GM23338 (cell line): Measurements from ENCODE around the gene RELN. TPM values are rescaled to one million over a fixed set of nuclear protein-coding genes. Genes with fewer than 3 reads are reported as not detected.

ENCODE experiments used
- ATAC-seq: fragments of 200-7000 bp; cut with Tn5 transposase; 3 replicates; pipeline ENCODE4 v1.9.1; 2020
- DNase-seq: peaks from one replicate; pipeline ENCODE4 v3.0.0-alpha.2; 2015; ENCODE audit warnings: low spot score
- H2AFZ ChIP-seq: fragments of 200-600 bp; sonication (generic); 2 replicates; pipeline ENCODE4 v1.8.0; 2016; ENCODE audit warnings: antibody characterized with exemption, mild to moderate bottlenecking, moderate library complexity
- H3F3A ChIP-seq: fragments of 200-600 bp; sonication (generic); replicated peaks from 2 replicates; pipeline ENCODE4 v1.8.0; 2017; ENCODE audit warnings: antibody characterized with exemption, mixed run types, low read depth
- H3K27ac ChIP-seq: fragments of 200-600 bp; sonication (generic); 2 replicates; pipeline ENCODE4 v1.6.1; 2016; ENCODE audit warnings: low read depth
- H3K27me3 ChIP-seq: fragments of 200-600 bp; sonication (generic); 2 replicates; pipeline ENCODE4 v1.8.0; 2016; ENCODE audit warnings: mild to moderate bottlenecking, mixed run types, moderate library complexity; ENCODE audit not compliant: insufficient read depth
- H3K36me3 ChIP-seq: fragments of 200-600 bp; sonication (generic); 2 replicates; pipeline ENCODE4 v1.8.0; 2016; ENCODE audit warnings: mild to moderate bottlenecking; ENCODE audit not compliant: insufficient read depth
- H3K4me1 ChIP-seq: fragments of 200-600 bp; sonication (generic); 2 replicates; pipeline ENCODE4 v1.8.0; 2016; ENCODE audit warnings: mild to moderate bottlenecking, moderate library complexity; ENCODE audit not compliant: insufficient read depth
- H3K4me2 ChIP-seq: fragments of 200-600 bp; sonication (generic); 2 replicates; pipeline ENCODE4 v1.7.1; 2017; ENCODE audit warnings: mixed run types
- H3K4me3 ChIP-seq: fragments of 200-600 bp; sonication (generic); 2 replicates; pipeline ENCODE4 v1.6.1; 2016; ENCODE audit warnings: mixed run types
- H3K79me2 ChIP-seq: fragments of 200-600 bp; sonication (generic); replicated peaks from 2 replicates; pipeline ENCODE4 v1.8.0; 2017; ENCODE audit warnings: mild to moderate bottlenecking; ENCODE audit not compliant: insufficient read depth
- H3K9me2 ChIP-seq: fragments of 200-600 bp; sonication (generic); 2 replicates; pipeline ENCODE4 v1.8.0; 2017; ENCODE audit not compliant: insufficient read depth
- H4K20me1 ChIP-seq: fragments of 200-600 bp; sonication (generic); replicated peaks from 2 replicates; pipeline ENCODE4 v1.8.0; 2017; ENCODE audit warnings: mild to moderate bottlenecking; ENCODE audit not compliant: insufficient read depth
- H3K27ac Mint-ChIP-seq: 2 replicates; pipeline ENCODE4 v1.8.0; 2020; ENCODE audit warnings: inconsistent platforms, mild to moderate bottlenecking, moderate library complexity, mixed read lengths
- H3K27me3 Mint-ChIP-seq: 3 replicates; pipeline ENCODE4 v1.8.0; 2022; ENCODE audit warnings: low read depth, mild to moderate bottlenecking, moderate library complexity, mixed read lengths, inconsistent platforms; ENCODE audit not compliant: insufficient read depth, poor library complexity
- H3K36me3 Mint-ChIP-seq: 3 replicates; pipeline ENCODE4 v1.8.0; 2021; ENCODE audit warnings: low read depth, mild to moderate bottlenecking, inconsistent platforms, moderate library complexity, mixed read lengths
- H3K4me1 Mint-ChIP-seq: 3 replicates; pipeline ENCODE4 v1.8.0; 2020; ENCODE audit warnings: mild to moderate bottlenecking, inconsistent platforms, mixed read lengths
- H3K4me3 Mint-ChIP-seq: 3 replicates; pipeline ENCODE4 v1.8.0; 2021; ENCODE audit warnings: moderate library complexity, mild to moderate bottlenecking, inconsistent platforms, mixed read lengths
- H3K9me3 Mint-ChIP-seq: 3 replicates; pipeline ENCODE4 v1.8.0; 2020; ENCODE audit warnings: moderate library complexity, mild to moderate bottlenecking, inconsistent platforms, mixed read lengths
- CREB1 ChIP-seq: fragments of 250-450 bp; sonication (Bioruptor Pico); IDR thresholded peaks from 2 replicates; pipeline ENCODE4 v1.5.0; 2020; ENCODE audit warnings: low read depth, mild to moderate bottlenecking, moderate library complexity
- ETS1 ChIP-seq: IDR thresholded peaks from 2 replicates; pipeline ENCODE4 v1.6.1; 2016; ENCODE audit warnings: antibody characterized with exemption
- NANOG ChIP-seq: IDR thresholded peaks from 2 replicates; pipeline ENCODE4 v1.6.1; 2016; ENCODE audit warnings: antibody characterized with exemption, borderline replicate concordance
- POLR2AphosphoS5 ChIP-seq: IDR thresholded peaks from 2 replicates; pipeline ENCODE4 v1.6.1; 2016; ENCODE audit warnings: antibody characterized with exemption, low read depth
- REST ChIP-seq: IDR thresholded peaks from one replicate; pipeline ENCODE4 v1.6.1; 2018; ENCODE audit warnings: antibody characterized with exemption; ENCODE audit not compliant: unreplicated experiment
- ZNF331 ChIP-seq: fragments of 250-450 bp; sonication (Bioruptor Pico); IDR thresholded peaks from 2 replicates; pipeline ENCODE4 v1.5.0; 2020; ENCODE audit warnings: low read depth, mild to moderate bottlenecking, moderate library complexity
- polyA plus RNA-seq: library from polyadenylated mRNA; unstranded; fragments of >200 nt; fragmentation: Nextera tagmentation; extraction: Ambion mirVana; gene quantifications from 2 replicates; pipeline ENCODE4 v1.2.1, GENCODE V29; 2016
- total RNA-seq: library from RNA; depleted of rRNA; stranded (reverse); fragments of >200 nt; shearing (Covaris generic); gene quantifications from 2 replicates; pipeline ENCODE4 v1.2.3, GENCODE V29; 2014
- TF ChIP-seq, protein P1 (sequence below): fragments of 250-450 bp; sonication (Bioruptor Pico); IDR thresholded peaks from 2 replicates; pipeline ENCODE4 v1.5.0; 2020; ENCODE audit warnings: mild to moderate bottlenecking, moderate library complexity

The RELN gene
- total and polyA plus RNA-seq, 2 experiments from 2014 or later: 0.10 to 0.76 TPM

DNA sequence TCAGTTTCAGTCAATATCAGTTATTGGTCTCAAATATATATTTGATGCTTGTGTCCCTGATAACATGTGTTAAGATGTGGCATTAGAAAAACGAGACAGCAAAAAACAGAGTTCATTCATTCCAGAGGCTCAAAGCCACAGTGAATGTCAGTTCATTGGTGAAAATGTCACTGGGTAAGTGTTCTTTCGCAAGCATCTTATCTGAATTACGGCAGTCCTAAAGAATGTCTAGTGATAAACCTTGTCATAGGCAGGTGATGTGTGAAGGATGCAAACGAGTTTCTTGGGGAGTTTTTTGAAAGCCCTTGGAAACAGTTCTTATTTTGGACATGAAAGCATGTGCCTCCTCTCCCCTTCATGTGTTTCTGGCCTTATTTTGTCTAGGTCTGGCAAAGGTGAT, 45.9 kb upstream of the RELN start (continued):
- TF ChIP-seq, protein P1, sequence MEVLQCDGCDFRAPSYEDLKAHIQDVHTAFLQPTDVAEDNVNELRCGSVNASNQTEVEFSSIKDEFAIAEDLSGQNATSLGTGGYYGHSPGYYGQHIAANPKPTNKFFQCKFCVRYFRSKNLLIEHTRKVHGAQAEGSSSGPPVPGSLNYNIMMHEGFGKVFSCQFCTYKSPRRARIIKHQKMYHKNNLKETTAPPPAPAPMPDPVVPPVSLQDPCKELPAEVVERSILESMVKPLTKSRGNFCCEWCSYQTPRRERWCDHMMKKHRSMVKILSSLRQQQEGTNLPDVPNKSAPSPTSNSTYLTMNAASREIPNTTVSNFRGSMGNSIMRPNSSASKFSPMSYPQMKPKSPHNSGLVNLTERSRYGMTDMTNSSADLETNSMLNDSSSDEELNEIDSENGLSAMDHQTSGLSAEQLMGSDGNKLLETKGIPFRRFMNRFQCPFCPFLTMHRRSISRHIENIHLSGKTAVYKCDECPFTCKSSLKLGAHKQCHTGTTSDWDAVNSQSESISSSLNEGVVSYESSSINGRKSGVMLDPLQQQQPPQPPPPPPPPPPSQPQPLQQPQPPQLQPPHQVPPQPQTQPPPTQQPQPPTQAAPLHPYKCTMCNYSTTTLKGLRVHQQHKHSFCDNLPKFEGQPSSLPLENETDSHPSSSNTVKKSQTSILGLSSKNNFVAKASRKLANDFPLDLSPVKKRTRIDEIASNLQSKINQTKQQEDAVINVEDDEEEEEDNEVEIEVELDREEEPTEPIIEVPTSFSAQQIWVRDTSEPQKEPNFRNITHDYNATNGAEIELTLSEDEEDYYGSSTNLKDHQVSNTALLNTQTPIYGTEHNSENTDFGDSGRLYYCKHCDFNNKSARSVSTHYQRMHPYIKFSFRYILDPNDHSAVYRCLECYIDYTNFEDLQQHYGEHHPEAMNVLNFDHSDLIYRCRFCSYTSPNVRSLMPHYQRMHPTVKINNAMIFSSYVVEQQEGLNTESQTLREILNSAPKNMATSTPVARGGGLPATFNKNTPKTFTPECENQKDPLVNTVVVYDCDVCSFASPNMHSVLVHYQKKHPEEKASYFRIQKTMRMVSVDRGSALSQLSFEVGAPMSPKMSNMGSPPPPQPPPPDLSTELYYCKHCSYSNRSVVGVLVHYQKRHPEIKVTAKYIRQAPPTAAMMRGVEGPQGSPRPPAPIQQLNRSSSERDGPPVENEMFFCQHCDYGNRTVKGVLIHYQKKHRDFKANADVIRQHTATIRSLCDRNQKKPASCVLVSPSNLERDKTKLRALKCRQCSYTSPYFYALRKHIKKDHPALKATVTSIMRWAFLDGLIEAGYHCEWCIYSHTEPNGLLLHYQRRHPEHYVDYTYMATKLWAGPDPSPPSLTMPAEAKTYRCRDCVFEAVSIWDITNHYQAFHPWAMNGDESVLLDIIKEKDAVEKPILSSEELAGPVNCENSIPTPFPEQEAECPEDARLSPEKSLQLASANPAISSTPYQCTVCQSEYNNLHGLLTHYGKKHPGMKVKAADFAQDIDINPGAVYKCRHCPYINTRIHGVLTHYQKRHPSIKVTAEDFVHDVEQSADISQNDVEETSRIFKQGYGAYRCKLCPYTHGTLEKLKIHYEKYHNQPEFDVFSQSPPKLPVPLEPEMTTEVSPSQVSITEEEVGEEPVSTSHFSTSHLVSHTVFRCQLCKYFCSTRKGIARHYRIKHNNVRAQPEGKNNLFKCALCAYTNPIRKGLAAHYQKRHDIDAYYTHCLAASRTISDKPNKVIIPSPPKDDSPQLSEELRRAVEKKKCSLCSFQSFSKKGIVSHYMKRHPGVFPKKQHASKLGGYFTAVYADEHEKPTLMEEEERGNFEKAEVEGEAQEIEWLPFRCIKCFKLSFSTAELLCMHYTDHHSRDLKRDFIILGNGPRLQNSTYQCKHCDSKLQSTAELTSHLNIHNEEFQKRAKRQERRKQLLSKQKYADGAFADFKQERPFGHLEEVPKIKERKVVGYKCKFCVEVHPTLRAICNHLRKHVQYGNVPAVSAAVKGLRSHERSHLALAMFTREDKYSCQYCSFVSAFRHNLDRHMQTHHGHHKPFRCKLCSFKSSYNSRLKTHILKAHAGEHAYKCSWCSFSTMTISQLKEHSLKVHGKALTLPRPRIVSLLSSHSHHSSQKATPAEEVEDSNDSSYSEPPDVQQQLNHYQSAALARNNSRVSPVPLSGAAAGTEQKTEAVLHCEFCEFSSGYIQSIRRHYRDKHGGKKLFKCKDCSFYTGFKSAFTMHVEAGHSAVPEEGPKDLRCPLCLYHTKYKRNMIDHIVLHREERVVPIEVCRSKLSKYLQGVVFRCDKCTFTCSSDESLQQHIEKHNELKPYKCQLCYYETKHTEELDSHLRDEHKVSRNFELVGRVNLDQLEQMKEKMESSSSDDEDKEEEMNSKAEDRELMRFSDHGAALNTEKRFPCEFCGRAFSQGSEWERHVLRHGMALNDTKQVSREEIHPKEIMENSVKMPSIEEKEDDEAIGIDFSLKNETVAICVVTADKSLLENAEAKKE: no peak

GRCh38 chr7:104034679-104035078, 45.2 kb upstream of the RELN start:
- ATAC-seq (no peak), DNase-seq (no peak)
- H3K27ac Mint-ChIP-seq: no peak overlapping the region
- peaks cover 6% of the 10 kb centered on the region; the same call in 1 of the 2 replicates for H3K9me2 ChIP-seq
- no peaks in the 10 kb centered on the region for H3K27me3 Mint-ChIP-seq
- no peak overlapping the region for H3K27ac ChIP-seq
- no peaks in the 10 kb centered on the region for H3K79me2 ChIP-seq
- no peaks in the 10 kb centered on the region for H3F3A ChIP-seq
- no peaks in the 10 kb centered on the region for H3K36me3 Mint-ChIP-seq
- no peaks in the 10 kb centered on the region for H3K4me1 ChIP-seq
- H3K4me1 Mint-ChIP-seq: no peaks in the 10 kb centered on the region
- no peaks in the 10 kb centered on the region for H4K20me1 ChIP-seq
- H3K36me3 ChIP-seq: no peaks in the 10 kb centered on the region
- no peak overlapping the region for H3K4me3 ChIP-seq
- no peak overlapping the region for H3K4me2 ChIP-seq
- no peak overlapping the region for H2AFZ ChIP-seq
- no peaks in the 10 kb centered on the region; the same call in 1 of the 3 replicates for H3K9me3 Mint-ChIP-seq
- no peak overlapping the region for H3K4me3 Mint-ChIP-seq
- no peaks in the 10 kb centered on the region for H3K27me3 ChIP-seq
- no peak for TF ChIP-seq NANOG
- no peak for TF ChIP-seq ZNF331 (CRISPR knock-in tag)
- no peak for TF ChIP-seq REST
- no peak for TF ChIP-seq POLR2AphosphoS5
- no peak for TF ChIP-seq ETS1
- TF ChIP-seq CREB1 (CRISPR knock-in tag): no peak
